Measurements from ENCODE around the gene PCDH9.

Gene PCDH9

GRCh38 chr13:66559093-66559492, 671.0 kb downstream of the PCDH9 start:
- Histone ChIP-seq H3K4me1 (ENCODE audit: insufficient read depth, poor library complexity, severe bottlenecking) (no peaks in the 10 kb centered on the region), H3K27me3 (ENCODE audit: insufficient read depth, poor library complexity, severe bottlenecking) (no peaks in the 10 kb centered on the region), H3K27ac (ENCODE audit: poor library complexity, severe bottlenecking) (no peak overlapping the region), H3K4me3 (ENCODE audit: severe bottlenecking) (no peak overlapping the region), H3K36me3 (ENCODE audit: low read depth) (no peaks in the 10 kb centered on the region), H3K9me3 (ENCODE audit: severe bottlenecking) (no peaks in the 10 kb centered on the region)
- no peak for TF ChIP-seq CTCF (IDR thresholded peaks at IDR 0.05; ENCODE audit: poor library complexity, severe bottlenecking)
- no peak for DNase-seq (ENCODE audit: low spot score)
- ATAC-seq (ENCODE audit: low read depth) = no peak

GRCh38 chr13:66558506-66558905, 671.6 kb downstream of the PCDH9 start:
- DNase-seq (ENCODE audit: low spot score) = no peak
- no peaks in the 10 kb centered on the region for H3K27me3 ChIP-seq (ENCODE audit: insufficient read depth, poor library complexity, severe bottlenecking)
- ATAC-seq (ENCODE audit: low read depth) = no peak
- no peaks in the 10 kb centered on the region for H3K36me3 ChIP-seq (ENCODE audit: low read depth)
- no peaks in the 10 kb centered on the region for H3K4me1 ChIP-seq (ENCODE audit: insufficient read depth, poor library complexity, severe bottlenecking)
- no peak for TF ChIP-seq CTCF (IDR thresholded peaks at IDR 0.05; ENCODE audit: poor library complexity, severe bottlenecking)
- H3K9me3 ChIP-seq (ENCODE audit: severe bottlenecking) = no peaks in the 10 kb centered on the region
- H3K4me3 ChIP-seq (ENCODE audit: severe bottlenecking) = no peak overlapping the region
- no peak overlapping the region for H3K27ac ChIP-seq (ENCODE audit: poor library complexity, severe bottlenecking)

GRCh38 chr13:66557357-66557756, 672.8 kb downstream of the PCDH9 start:
- Histone ChIP-seq H3K36me3 (ENCODE audit: low read depth) (no peaks in the 10 kb centered on the region), H3K27me3 (ENCODE audit: insufficient read depth, poor library complexity, severe bottlenecking) (no peaks in the 10 kb centered on the region), H3K27ac (ENCODE audit: poor library complexity, severe bottlenecking) (no peak overlapping the region), H3K9me3 (ENCODE audit: severe bottlenecking) (no peaks in the 10 kb centered on the region), H3K4me1 (ENCODE audit: insufficient read depth, poor library complexity, severe bottlenecking) (no peaks in the 10 kb centered on the region), H3K4me3 (ENCODE audit: severe bottlenecking) (no peak overlapping the region)
- ATAC-seq (ENCODE audit: low read depth) = no peak
- TF ChIP-seq CTCF (IDR thresholded peaks at IDR 0.05; ENCODE audit: poor library complexity, severe bottlenecking) = no peak
- no peak for DNase-seq (ENCODE audit: low spot score)

GRCh38 chr13:66556306-66556705, 673.8 kb downstream of the PCDH9 start:
- DNase-seq (ENCODE audit: low spot score) (no peak), ATAC-seq (ENCODE audit: low read depth) (no peak)
- Histone ChIP-seq H3K27ac (ENCODE audit: poor library complexity, severe bottlenecking) (no peak overlapping the region), H3K9me3 (ENCODE audit: severe bottlenecking) (no peaks in the 10 kb centered on the region), H3K4me3 (ENCODE audit: severe bottlenecking) (no peak overlapping the region), H3K36me3 (ENCODE audit: low read depth) (no peaks in the 10 kb centered on the region), H3K27me3 (ENCODE audit: insufficient read depth, poor library complexity, severe bottlenecking) (no peaks in the 10 kb centered on the region), H3K4me1 (ENCODE audit: insufficient read depth, poor library complexity, severe bottlenecking) (no peaks in the 10 kb centered on the region)
- no peak for TF ChIP-seq CTCF (IDR thresholded peaks at IDR 0.05; ENCODE audit: poor library complexity, severe bottlenecking)

- ATAC-seq (ENCODE audit: low read depth) = no peak
- TF ChIP-seq CTCF (IDR thresholded peaks at IDR 0.05; ENCODE audit: poor library complexity, severe bottlenecking) = no peak
- DNase-seq (ENCODE audit: low spot score) = no peak
Observed at GRCh38 chr13:66553391-66553790, 676.7 kb downstream of the PCDH9 start.

More at GRCh38 chr13:66553391-66553790, 676.7 kb downstream of the PCDH9 start:
- no peaks in the 10 kb centered on the region for H3K9me3 ChIP-seq (ENCODE audit: severe bottlenecking)
- H3K27ac ChIP-seq (ENCODE audit: poor library complexity, severe bottlenecking) = no peak overlapping the region
- no peak overlapping the region for H3K4me3 ChIP-seq (ENCODE audit: severe bottlenecking)
- no peaks in the 10 kb centered on the region for H3K36me3 ChIP-seq (ENCODE audit: low read depth)
- H3K4me1 ChIP-seq (ENCODE audit: insufficient read depth, poor library complexity, severe bottlenecking) = no peaks in the 10 kb centered on the region
- H3K27me3 ChIP-seq (ENCODE audit: insufficient read depth, poor library complexity, severe bottlenecking) = no peaks in the 10 kb centered on the region
